PC-3 (cell line): ENCODE data around the gene PRKN. TPM values are rescaled to one million over a fixed set of nuclear protein-coding genes. Genes with fewer than 3 reads are reported as not detected.

ENCODE experiments used
- ATAC-seq: fragments of 200-7000 bp; cut with Tn5 transposase; 2 replicates; pipeline ENCODE4 v1.9.1; 2020; ENCODE audit warnings: mild to moderate bottlenecking, moderate library complexity
- BruUV-seq: library from RNA; stranded (reverse); fragments of 400-500 nt; replicated peaks from 2 replicates; lab custom pipeline; 2021; lab: Mats Ljungman, UMichigan
- CTCF ChIA-PET: fragments of 300-600 bp; sonication (Branson Sonifier 250); formaldehyde crosslinking; loops from one replicate; lab custom pipeline; 2022; ENCODE audit warnings: antibody characterized with exemption; lab: Charles Lee
- POLR2A ChIA-PET: fragments of 300-600 bp; sonication (Branson Sonifier 250); formaldehyde crosslinking; loops from one replicate; lab custom pipeline; 2022; ENCODE audit warnings: antibody characterized with exemption; ENCODE audit not compliant: unreplicated experiment; lab: Charles Lee
- DNase-seq: peaks from one replicate; pipeline ENCODE4 v3.0.0-alpha.2; 2015
- H2AFZ ChIP-seq: fragments of 300-600 bp; sonication (generic); 2 replicates; pipeline ENCODE4 v1.6.0; 2016; ENCODE audit warnings: antibody characterized with exemption, low read length
- H3F3A ChIP-seq: fragments of 300-600 bp; sonication (generic); one replicate; pipeline ENCODE4 v1.6.0; 2017; ENCODE audit warnings: antibody characterized with exemption, low read length, control low read depth, mild to moderate bottlenecking; ENCODE audit not compliant: unreplicated experiment
- H3K27ac ChIP-seq: fragments of 300-600 bp; sonication (generic); 2 replicates; pipeline ENCODE4 v1.5.1; 2016; ENCODE audit warnings: mild to moderate bottlenecking, low read length
- H3K27me3 ChIP-seq: fragments of 300-600 bp; sonication (generic); 2 replicates; pipeline ENCODE4 v1.6.1; 2016; ENCODE audit warnings: low read length, mixed read lengths
- H3K36me3 ChIP-seq: fragments of 300-600 bp; sonication (generic); 2 replicates; pipeline ENCODE4 v1.6.1; 2016; ENCODE audit warnings: low read depth, mixed run types, low read length, mixed read lengths
- H3K4me1 ChIP-seq: fragments of 300-600 bp; sonication (generic); 2 replicates; pipeline ENCODE4 v1.5.1; 2016; ENCODE audit warnings: low read length; ENCODE audit not compliant: insufficient read depth
- H3K4me2 ChIP-seq: fragments of 300-600 bp; sonication (generic); 2 replicates; pipeline ENCODE4 v1.6.0; 2016; ENCODE audit warnings: low read length
- H3K4me3 ChIP-seq: fragments of 300-600 bp; sonication (generic); 2 replicates; pipeline ENCODE4 v1.5.1; 2016; ENCODE audit warnings: mild to moderate bottlenecking, low read length, mixed read lengths
- H3K79me2 ChIP-seq: fragments of 300-600 bp; sonication (generic); 2 replicates; pipeline ENCODE4 v1.6.1; 2017; ENCODE audit warnings: low read length, mixed read lengths
- H3K9ac ChIP-seq: fragments of 300-600 bp; sonication (generic); 2 replicates; pipeline ENCODE4 v1.6.0; 2016; ENCODE audit warnings: mild to moderate bottlenecking, low read length
- H3K9me2 ChIP-seq: fragments of 300-600 bp; sonication (generic); replicated peaks from 2 replicates; pipeline ENCODE4 v1.6.1; 2016; ENCODE audit warnings: mixed run types, low read length, mixed read lengths
- H3K9me3 ChIP-seq: fragments of 300-600 bp; sonication (generic); 2 replicates; pipeline ENCODE4 v1.6.1; 2016; ENCODE audit warnings: low read length, mixed read lengths
- H4K20me1 ChIP-seq: fragments of 300-600 bp; sonication (generic); 2 replicates; pipeline ENCODE4 v1.6.1; 2016; ENCODE audit warnings: low read length, mixed read lengths
- EZH2 ChIP-seq: fragments of 300-600 bp; sonication (generic); IDR thresholded peaks from one replicate; pipeline ENCODE4 v1.6.1; 2017; ENCODE audit warnings: antibody characterized with exemption, mild to moderate bottlenecking, low read length; ENCODE audit not compliant: unreplicated experiment
- EZH2phosphoT487 ChIP-seq: fragments of 300-600 bp; sonication (generic); IDR thresholded peaks from 2 replicates; pipeline ENCODE4 v1.6.1; 2018; ENCODE audit warnings: mild to moderate bottlenecking, antibody characterized with exemption, low read length, borderline replicate concordance
- intact Hi-C: fragments of 100-400 bp; cut with micrococcal nuclease; formaldehyde crosslinking; loops from 2 replicates; pipeline ENCODE4 v1.9.0; 2023
- total RNA-seq: library from RNA; depleted of rRNA; stranded (reverse); fragments of >200 nt; gene quantifications from 2 replicates; pipeline ENCODE4 v1.2.3, GENCODE V29; 2014
- TF ChIP-seq, protein P1 (sequence below): fragments of 300-600 bp; sonication (generic); conservative IDR thresholded peaks from 2 replicates; pipeline ENCODE4 v1.5.1; 2017; ENCODE audit warnings: antibody characterized with exemption, low read depth, mild to moderate bottlenecking, low read length

Gene PRKN
- total RNA-seq, 1 experiment from 2014 or later: not detected

DNA sequence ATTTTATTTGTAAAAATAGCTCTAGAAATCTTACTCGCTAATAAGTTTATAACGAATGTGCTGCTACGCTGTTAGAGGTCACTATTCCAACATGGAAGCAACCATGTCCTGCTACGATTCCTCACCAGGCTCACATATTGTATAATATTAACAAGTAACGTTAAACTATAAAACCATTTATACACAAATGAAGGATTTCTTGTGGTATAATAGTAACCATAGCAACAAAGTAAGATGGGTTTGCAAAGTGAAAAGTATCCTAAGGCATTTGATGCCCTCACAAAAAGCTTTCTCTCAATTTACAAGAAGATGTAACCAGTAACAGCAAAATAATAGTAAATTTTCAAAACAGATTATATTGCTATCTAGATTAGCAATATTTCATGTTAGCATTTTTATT lies 117.2 kb downstream of the PRKN start:
- Histone ChIP-seq H3K9ac (no peak overlapping the region), H3K4me3 (no peak overlapping the region), H3K79me2 (no peaks in the 10 kb centered on the region), H3K27ac (no peak overlapping the region), H3K9me3 (no peaks in the 10 kb centered on the region), H4K20me1 (no peaks in the 10 kb centered on the region), H3F3A (no peaks in the 10 kb centered on the region), H3K4me1 (no peaks in the 10 kb centered on the region), H3K9me2 (no peaks in the 10 kb centered on the region), H3K4me2 (no peak overlapping the region), H3K27me3 (no peaks in the 10 kb centered on the region), H3K36me3 (no peaks in the 10 kb centered on the region), H2AFZ (no peak overlapping the region)
- intact Hi-C loops: no loop called here
- CTCF ChIA-PET: no interaction called here
- no TSS peak for BruUV-seq
- TF ChIP-seq EZH2: no peak
- POLR2A ChIA-PET: no interaction called here
- no peak for DNase-seq
- ATAC-seq: no peak

DNA sequence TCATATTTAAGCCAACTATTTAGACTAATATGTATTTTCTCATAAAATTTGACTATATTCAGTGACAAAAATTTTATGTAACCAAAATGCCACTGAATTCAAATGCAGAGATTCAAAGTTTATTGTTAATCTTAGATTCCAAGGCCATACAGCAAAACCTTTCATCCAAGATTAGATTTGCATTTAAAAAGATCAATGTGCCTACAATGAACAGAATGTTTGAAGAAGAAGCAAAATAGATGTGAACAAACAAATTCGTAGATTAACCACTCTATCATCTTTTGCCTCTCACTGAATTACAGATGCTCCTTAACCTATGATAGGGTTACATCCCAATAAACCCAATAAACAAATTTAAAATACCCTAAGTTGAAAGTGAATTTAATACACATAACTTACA lies 121.7 kb downstream of the PRKN start:
- Histone ChIP-seq H3K27me3 (0 out of 2 replicates have a peak, but pooled peaks cover 7% of the 10 kb centered on the region), H3K9me2 (no peaks in the 10 kb centered on the region), H3K4me1 (no peaks in the 10 kb centered on the region), H3K36me3 (no peaks in the 10 kb centered on the region), H3K4me2 (no peak overlapping the region), H3K27ac (no peak overlapping the region), H3K9ac (no peak overlapping the region), H4K20me1 (no peaks in the 10 kb centered on the region), H2AFZ (no peak overlapping the region), H3K9me3 (no peaks in the 10 kb centered on the region), H3K4me3 (no peak overlapping the region), H3K79me2 (no peaks in the 10 kb centered on the region), H3F3A (no peaks in the 10 kb centered on the region)
- intact Hi-C loops: no loop called here
- DNase-seq (no peak), ATAC-seq (no peak)
- no TSS peak for BruUV-seq
- no peak for TF ChIP-seq EZH2phosphoT487
- TF ChIP-seq, protein P1, sequence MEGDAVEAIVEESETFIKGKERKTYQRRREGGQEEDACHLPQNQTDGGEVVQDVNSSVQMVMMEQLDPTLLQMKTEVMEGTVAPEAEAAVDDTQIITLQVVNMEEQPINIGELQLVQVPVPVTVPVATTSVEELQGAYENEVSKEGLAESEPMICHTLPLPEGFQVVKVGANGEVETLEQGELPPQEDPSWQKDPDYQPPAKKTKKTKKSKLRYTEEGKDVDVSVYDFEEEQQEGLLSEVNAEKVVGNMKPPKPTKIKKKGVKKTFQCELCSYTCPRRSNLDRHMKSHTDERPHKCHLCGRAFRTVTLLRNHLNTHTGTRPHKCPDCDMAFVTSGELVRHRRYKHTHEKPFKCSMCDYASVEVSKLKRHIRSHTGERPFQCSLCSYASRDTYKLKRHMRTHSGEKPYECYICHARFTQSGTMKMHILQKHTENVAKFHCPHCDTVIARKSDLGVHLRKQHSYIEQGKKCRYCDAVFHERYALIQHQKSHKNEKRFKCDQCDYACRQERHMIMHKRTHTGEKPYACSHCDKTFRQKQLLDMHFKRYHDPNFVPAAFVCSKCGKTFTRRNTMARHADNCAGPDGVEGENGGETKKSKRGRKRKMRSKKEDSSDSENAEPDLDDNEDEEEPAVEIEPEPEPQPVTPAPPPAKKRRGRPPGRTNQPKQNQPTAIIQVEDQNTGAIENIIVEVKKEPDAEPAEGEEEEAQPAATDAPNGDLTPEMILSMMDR: no peak
- no peak for TF ChIP-seq EZH2
- CTCF ChIA-PET: no interaction called here
- POLR2A ChIA-PET: no interaction called here

DNA sequence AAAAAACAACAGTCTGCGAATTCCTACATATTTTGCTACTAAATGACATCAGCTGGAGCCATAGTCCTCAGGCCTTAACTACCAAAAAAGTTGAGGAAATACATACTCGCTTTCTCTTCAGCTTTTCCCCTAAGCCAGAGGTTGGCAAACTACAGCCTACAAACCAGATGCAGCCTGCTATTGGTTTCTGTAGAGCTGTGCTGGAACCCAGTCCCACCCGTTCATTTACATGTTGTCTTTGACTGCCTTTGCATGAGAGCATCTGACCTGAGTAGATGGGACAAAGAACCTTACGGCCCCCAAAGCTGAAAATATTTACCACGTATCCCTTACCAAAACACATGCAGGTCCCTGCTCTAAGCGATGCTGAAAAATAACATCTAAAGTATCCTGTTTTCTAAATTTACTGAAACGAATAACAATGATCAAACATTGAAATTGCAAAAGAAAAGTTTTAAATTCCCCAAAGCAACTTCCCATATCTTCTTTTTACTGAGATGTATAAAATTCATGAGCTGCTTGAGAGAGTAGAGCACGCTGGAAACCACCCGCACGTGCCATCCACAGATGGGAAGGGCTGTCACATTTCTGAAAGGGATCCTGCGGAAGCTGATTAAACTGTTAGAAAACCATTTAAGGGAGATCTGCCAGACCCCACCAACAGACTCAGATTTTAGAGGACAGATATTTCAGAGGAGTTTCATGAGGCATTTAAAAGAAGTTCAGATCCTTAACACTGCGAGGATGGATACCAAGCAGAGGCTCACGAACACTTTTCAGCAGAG lies 124.1 kb downstream of the PRKN start:
- Histone ChIP-seq H3K27me3 (0 out of 2 replicates have a peak, but pooled peaks cover 7% of the 10 kb centered on the region), H3K4me2 (no peak overlapping the region), H3K27ac (no peak overlapping the region), H2AFZ (no peak overlapping the region), H3K36me3 (no peaks in the 10 kb centered on the region), H4K20me1 (no peaks in the 10 kb centered on the region), H3K9ac (no peak overlapping the region), H3K9me3 (no peaks in the 10 kb centered on the region), H3K4me3 (no peak overlapping the region), H3K79me2 (no peaks in the 10 kb centered on the region), H3F3A (no peaks in the 10 kb centered on the region), H3K9me2 (no peaks in the 10 kb centered on the region), H3K4me1 (no peaks in the 10 kb centered on the region)
- no peak for TF ChIP-seq EZH2
- no peak for TF ChIP-seq EZH2phosphoT487
- TF ChIP-seq, protein P1: no peak
- ATAC-seq (no peak), DNase-seq (no peak)
- CTCF ChIA-PET: no interaction called here
- intact Hi-C loops: no loop called here
- POLR2A ChIA-PET: no interaction called here
- BruUV-seq: no TSS peak
